ENCODE results near the gene ST7. TPM values are rescaled to one million over a fixed set of nuclear protein-coding genes. Genes with fewer than 3 reads are reported as not detected.
"Not testable (repeated sequence)": the region's sequence is repeated elsewhere in the genome, so short reads cannot be mapped to it uniquely, and the experiment has no call there.

Gene ST7
- total RNA-seq, 2 donors from 2014 or later: 12.6 to 13.7 TPM

DNA sequence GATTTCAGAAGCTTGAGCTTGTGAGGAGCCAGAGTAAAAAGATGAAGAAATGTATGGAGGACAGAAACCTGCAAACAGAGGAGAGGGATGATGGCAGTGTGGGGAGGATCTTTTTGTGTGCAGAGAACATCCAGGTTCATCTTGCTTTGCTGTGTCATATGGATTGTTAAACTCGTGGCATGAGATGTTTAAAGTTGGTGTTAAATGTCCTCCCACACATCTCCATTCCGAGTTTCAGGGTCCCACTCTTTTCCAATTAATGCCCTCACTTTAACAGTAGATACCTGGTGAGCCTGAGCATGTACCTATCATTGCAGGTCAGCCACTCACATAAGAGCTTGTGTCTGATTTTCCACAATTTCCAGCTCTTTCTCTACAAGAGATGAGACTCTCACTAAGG lies 147.7 kb downstream of the ST7 start:
- no peak for ATAC-seq
- intact Hi-C loops (cut with DNase I, micrococcal nuclease): no loop called here
- DNase-seq: no peak

DNA sequence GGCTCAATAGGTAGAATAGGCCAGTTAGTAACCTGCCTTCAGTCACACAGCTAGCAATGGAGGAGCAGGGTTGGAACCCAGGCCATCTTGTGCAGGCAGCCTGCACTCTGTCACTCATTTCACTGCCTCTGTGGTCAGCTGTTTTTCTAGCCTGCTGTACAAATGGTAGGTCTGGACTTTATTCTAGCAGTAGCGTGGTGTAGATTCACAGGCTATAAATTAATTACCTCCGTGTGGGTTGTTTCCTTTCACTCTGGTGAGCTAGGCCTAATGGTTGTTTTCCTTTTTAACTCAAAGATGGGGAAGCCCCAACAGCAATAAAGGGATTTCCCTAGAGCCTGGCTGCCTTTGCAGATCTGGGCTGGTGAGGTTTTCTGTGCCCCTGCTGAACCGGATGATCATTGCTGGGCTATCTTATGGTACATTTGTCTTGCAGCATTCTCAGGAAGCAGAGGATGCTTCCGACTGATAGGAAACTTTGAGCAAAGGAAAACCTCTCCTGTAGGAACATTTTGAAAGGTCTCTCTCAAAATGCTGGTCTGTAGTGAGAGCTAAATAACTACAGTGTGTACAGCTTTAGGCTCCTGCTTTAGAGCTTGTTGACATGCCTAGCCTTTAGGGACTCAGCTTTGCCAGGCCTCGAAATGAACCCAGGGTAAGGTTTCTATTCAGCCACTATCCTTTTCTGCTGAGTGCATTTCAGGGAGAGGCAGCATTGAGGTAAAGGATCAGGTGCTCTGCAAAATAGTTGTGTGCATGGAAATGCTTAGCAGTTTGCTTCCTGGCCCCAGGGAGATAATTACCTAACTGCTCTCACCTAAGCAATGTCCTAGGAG lies 157.4 kb downstream of the ST7 start:
- ATAC-seq (peak; percentile 99), DNase-seq (no peak)
- intact Hi-C loops (cut with DNase I, micrococcal nuclease): no loop called here

DNA sequence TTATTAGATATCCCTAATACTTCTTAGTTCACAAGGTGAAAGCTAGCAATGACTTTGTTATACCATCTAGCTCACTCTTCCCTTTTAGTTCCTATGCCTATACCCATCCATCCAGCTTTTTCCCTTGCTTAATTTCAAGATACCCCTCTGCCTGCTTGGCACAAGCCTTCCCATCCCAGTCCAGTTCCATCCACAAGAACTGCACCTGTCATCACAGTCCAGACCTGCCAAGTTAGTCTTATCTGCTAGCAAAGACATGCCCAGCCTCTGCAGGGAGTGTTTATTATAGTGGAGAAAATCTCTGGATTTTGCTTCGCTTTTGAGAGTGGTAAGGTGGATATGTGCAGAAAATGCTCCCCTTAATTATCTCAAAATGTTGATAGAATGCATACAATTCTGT lies 158.2 kb downstream of the ST7 start:
- no peak for ATAC-seq
- no peak for DNase-seq
- intact Hi-C loops (cut with DNase I, micrococcal nuclease): no loop called here

DNA sequence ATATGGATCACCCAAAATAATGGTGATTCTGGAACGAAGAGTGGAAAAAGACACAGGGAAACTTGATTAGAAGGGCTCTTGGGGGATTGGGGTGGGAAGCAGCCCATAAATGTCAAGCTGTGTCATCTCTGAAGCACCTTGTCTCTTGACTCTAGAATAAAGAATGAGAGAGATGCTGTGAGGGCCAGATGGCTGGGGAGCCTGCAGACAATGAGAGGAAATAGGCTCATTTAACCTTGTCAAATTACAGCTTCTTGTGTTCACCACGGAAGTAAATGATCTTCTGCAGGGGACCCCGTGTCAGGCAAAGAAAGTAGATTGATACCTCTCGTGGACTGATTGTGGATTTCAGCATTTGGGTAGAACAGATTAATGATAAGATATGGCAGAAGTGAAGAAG lies 159.3 kb downstream of the ST7 start:
- ATAC-seq (no peak), DNase-seq (no peak)
- intact Hi-C loops (cut with DNase I, micrococcal nuclease): no loop called here

DNA sequence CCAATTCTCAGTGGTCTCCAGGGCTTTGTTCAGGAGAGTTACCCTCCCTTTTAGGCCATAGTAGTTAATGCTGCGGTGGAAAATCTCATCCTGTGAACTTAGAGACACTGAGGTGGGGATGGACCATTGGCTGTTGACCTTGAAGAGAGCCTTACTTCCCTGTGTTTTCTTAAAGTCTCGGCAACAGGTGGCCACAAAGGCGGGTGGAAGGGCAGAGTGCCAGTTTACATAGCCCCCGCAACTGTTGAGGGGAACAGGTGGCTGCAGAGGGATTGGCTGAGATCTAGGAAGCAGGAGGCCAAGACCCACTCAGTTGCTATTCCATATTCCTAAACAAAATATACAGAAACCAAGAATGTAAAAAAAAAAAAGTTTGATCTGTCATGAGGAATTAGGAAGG lies 160.6 kb downstream of the ST7 start:
- ATAC-seq (no peak), DNase-seq (no peak)
- intact Hi-C loops (cut with DNase I, micrococcal nuclease): no loop called here

DNA sequence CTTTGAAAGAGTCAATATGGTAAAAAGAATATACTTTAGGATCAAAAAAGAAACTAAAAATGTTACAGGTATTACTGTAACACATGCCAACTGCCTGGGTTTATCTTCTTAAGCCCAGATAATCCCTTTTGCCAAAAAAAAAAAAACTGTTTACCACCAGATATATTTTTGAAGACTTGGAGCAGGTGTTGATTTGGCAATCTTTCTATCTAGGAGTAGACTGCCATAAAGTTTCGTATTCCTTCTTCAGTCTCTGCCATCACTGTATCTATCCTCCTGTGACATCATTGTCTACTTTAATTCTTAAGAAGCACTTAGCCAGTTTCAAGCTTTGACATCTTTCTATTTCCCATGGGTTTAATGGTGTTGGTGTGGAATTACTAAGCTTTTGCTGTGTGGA lies 161.0 kb downstream of the ST7 start:
- ATAC-seq (no peak), DNase-seq (no peak)
- intact Hi-C loops (cut with DNase I, micrococcal nuclease): no loop called here

DNA sequence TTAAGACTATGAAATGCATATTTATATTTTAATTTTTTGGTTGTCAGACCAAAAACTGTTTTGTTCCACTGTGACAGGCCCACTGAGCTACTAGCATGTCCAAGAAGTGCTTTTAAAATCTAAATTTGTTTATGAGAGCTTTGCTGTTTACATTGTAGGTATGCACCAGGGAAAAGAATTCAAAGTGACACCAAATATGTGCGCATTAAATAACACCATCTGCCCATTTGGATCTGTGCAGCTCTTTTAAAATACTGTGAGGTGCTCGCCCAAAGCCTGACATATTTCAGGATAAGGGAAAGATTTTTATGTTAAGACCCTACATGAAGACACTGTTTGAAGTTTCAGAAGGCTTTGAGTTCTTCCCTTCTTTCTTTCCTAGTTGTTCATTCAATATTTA lies 162.9 kb downstream of the ST7 start:
- DNase-seq (no peak), ATAC-seq (no peak)
- intact Hi-C loops (cut with DNase I, micrococcal nuclease): no loop called here

DNA sequence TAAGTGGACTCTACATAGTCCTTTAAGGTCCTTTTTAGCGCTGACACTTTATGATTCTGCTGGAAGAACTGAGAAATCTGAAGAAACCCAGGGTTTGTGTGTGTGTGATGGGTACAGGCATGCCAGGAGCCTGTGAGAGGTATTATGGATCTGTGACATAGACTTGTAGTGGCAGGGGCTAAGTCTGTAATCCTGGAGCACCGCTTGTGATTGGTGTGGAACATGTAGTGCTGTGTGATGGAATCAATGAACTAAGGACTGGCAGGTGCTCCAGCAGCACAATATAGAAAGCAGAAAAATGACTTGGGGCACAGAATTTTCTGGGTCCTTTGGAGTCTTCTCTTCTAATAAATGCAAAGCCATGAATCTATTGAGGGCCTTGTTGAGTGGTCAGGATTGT lies 163.9 kb downstream of the ST7 start:
- DNase-seq: no peak
- intact Hi-C loops (cut with DNase I, micrococcal nuclease): no loop called here
- ATAC-seq: no peak

DNA sequence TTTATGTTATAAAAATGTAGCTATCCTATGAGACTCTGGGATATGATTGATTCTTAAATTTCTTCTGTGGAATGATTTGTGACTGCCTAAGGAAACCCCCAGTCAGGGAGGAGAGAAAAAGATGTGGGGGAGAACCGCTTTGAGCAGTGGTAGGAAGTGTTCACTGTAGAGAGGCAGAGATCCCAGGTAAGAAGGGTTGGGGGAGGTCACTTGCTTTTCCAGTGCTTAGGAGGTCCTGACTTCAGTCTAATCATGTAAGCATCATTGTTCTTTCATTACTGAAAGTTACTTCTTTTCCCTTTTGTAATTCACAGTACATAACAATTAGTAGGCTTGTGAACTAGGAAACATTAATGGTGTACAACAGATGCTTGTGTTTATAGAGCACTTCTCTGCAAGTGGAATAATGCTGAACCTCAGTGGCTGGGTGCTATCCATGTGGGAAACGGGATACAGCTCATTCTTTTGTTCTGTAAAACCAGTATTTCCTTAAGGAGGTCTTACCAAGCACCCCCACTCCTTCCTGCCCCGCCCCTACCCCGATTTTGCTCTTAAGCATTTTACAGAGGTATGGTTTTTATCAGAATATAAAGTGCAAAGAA lies 165.4 kb downstream of the ST7 start:
- DNase-seq: no peak
- intact Hi-C loops (cut with DNase I, micrococcal nuclease): no loop called here
- no peak for ATAC-seq

DNA sequence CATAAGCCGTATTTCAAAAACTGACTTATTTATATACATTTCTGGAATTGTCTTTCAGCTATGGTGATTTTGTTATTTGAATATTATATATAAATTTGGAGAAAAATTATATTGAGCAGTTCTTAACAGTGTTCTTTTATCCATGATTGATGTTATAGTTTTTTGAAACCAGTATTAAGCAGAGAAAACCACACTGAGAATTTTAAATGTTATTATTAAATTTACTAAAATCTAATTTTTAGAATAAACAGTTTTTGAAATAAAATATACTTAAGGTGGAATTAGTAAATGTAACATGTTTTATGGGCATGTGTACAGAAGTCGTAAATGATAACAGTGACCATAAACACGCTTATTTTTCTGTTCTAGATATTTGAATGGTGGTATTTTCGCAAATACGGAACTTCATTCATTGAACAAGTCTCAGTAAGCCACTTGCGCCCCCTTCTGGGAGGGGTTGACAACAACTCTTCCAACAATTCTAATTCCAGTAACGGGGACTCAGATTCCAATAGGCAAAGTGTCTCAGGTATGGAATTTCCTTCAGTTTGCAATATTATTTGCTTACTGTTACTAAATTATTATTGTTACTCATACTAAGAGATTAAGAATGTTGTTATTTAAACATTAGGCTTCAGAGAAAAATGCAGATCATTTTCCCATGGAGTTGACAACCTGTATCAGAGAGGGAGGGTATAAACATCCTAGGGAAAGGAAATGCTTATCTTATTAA lies 166.1 kb downstream of the ST7 start:
- ATAC-seq: peak; percentile 63
- intact Hi-C loops (cut with DNase I, micrococcal nuclease): no loop called here
- DNase-seq: peak; percentile 62 to 86

DNA sequence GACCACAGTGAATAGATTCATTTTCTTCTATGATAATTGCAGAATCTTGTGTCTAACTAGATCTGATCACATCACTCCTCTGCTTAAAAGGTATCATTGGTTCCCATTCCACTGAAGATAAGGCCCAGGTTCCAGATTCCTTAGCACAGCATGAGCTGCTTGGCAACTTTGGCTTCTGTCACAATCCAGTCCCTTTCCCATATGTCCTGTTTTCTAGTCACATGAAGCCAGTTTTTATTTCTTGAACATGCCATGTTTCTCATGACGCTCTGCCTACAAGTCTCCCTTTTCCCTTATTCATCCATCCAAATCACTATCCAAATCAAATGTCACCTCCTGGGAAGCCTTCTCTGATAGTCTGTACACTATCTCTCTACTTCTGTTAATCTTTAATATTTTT lies 167.0 kb downstream of the ST7 start:
- not testable (repeated sequence) for ATAC-seq, DNase-seq
- intact Hi-C loops (cut with DNase I, micrococcal nuclease): loop anchor here in 1 of 2 donors (5.0 kb wide), 2 partner anchors 133 to 188 kb away; no protein-coding TSS in a partner anchor

DNA sequence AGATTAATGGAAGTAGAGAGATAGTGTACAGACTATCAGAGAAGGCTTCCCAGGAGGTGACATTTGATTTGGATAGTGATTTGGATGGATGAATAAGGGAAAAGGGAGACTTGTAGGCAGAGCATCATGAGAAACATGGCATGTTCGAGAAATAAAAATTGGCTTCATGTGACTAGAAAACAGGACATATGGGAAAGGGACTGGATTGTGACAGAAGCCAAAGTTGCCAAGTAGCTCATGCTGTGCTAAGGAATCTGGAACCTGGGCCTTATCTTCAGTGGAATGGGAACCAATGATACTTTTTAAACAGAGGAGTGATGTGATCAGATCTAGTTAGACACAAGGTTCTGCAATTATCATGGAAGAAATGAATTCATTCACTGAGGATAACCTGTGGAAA lies 168.7 kb downstream of the ST7 start:
- not testable (repeated sequence) for DNase-seq, ATAC-seq
- intact Hi-C loops (cut with DNase I, micrococcal nuclease): loop anchor here in 1 of 2 donors (5.0 kb wide), 2 partner anchors 135 to 190 kb away; no protein-coding TSS in a partner anchor

DNA sequence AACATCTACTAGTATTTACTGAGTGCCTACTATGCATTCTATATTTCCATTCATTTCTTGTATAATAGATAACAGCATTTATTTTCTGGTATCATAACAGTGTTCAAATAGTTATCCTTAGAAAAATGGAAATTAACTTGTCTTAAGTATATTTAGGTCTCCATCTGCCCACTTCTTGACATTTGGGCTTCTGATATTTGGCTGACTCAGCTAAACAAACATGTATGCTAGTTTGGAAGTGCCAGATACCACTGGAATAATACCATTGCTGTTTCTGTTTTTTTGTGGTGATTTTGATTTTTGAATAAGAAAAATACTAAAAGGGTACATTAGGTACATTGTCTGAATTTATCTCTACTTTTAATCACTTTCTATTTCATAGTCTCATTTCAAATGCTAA lies 169.2 kb downstream of the ST7 start:
- no peak for DNase-seq
- intact Hi-C loops (cut with DNase I, micrococcal nuclease): loop anchor here in 1 of 2 donors (5.0 kb wide), 2 partner anchors 135 to 190 kb away; no protein-coding TSS in a partner anchor
- ATAC-seq: no peak

DNA sequence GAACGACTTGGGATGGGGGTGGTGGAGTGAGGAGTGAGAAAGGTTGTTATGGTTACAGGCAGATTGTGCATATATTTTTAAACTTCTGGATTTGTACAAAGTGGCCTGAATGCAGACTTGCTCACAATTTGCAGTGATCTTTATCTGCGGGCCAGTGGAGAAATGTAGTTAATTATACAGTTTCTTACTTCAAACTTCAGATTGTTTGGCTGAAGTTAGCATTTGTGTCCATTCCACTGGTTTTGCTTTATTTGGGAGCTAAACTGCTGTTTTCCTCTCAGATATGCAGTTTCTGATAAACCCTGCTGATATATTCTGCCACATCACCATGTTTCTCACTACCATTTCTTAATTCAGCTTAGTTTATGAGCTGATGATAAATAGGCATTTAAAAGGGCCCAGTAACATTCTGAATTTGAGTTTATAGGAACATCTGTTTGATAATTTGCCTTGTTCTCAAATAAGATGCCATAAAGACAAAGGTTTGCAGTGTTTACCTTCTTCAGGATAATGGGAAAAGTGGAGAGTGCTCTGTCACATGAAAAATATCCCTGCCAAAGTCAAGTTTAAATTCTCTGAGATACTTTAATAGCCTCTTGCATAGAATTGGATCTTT lies 170.1 kb downstream of the ST7 start:
- intact Hi-C loops (cut with DNase I, micrococcal nuclease): loop anchor here in 1 of 2 donors (5.0 kb wide), 2 partner anchors 136 to 191 kb away; no protein-coding TSS in a partner anchor
- no peak for ATAC-seq
- no peak for DNase-seq

DNA sequence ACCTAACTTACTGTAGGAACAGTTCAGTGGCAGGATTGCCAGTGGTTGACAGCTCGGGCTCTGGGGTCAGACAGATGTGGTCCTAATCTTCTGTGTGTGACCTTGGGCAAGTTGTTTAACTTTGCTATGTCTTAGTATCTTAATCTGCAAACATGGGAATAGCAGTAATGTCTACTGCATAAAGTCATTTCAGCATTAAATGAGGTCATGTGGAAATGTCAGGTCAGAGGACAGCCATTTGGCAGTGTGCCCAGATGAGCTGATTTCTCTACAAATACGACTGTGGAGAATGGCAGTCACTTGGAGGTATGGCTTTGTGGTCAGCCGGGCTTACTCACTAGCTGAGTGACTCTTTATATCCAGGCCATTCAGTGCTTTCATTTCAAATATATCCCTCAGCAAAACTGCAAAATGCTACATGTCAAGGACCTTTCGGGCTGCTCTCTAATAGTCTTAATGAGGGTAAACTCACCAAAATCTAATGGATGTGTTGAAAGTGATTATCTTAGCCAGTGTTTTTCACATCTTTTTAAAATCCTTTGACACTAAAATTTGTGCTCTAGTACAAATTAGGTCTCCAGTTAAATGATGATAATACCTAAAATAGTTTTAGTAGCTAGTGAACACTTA lies 171.4 kb downstream of the ST7 start:
- DNase-seq (peak; percentile 79 to 85), ATAC-seq (peak; percentile 97)
- intact Hi-C loops (cut with DNase I, micrococcal nuclease): loop anchor here in 1 of 2 donors (5.0 kb wide), 2 partner anchors 137 to 192 kb away; no protein-coding TSS in a partner anchor

DNA sequence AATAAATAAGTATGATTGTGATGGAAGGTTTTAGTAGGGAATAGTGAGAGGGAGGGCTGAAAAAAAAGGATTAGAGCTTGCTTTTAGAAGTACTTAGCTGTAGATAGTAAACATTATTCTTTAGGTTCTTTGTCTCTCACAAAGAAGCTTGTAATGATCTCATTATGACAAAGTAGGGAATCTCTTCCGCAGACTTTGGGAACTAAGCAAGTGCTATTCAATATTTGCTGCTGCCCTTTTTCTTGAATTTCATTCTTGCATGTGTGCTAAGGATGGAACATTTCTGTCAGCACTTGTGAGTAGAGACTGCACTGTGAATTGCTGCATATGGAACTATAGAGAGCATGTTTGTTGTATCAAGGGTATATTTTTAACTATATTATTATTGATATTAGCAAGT lies 173.4 kb downstream of the ST7 start:
- DNase-seq: no peak
- intact Hi-C loops (cut with DNase I, micrococcal nuclease): no loop called here
- no peak for ATAC-seq

DNA sequence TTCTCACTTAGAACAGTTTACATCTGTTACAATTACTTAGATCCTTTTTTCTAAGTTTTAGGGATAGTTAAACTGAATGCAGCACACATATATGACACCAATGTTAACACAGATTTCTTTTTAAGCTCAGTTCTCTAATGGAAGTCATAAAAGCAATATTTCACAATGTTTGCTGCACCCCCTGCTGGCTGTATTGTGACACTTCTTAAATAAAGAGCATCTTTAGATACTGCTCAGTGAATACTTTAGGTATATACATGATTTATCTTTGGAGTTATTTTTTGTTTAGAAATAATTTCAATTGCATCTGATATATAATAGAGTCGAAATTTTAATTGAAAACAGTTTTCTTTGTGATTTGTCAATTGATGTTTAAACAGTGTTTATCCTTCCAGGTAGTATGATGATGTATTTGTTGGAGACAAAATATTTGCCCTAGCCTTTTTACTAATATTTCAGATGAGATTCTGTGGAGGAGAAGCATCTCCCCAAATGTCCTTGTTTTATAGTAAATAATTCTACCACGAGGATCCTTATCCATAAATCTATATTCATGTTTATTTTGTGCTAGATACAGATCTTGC lies 174.4 kb downstream of the ST7 start:
- intact Hi-C loops (cut with DNase I, micrococcal nuclease): no loop called here
- ATAC-seq (peak; percentile 59), DNase-seq (peak in 1 of 2 donors; percentile 65)

DNA sequence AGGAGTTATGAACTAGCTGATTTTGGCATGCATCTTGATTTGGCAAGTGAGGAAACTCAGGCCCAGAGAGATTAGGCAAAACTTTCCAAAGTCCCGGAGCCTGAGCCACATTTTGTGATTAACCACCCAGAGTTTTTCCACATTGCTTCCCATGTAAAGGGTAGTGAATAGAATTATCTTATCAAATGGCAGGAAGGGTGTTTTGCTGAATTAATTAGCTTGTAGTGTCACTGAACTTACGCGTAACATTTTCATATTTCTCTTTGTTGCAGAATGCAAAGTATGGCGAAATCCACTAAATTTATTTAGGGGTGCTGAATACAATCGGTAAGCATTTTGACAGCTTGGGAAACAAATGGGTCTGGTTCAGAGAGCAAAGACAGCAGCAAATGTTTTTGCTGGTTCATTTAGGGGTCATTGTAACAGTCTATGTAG lies 176.2 kb downstream of the ST7 start:
- no peak for DNase-seq
- intact Hi-C loops (cut with DNase I, micrococcal nuclease): no loop called here

More for the DNA sequence above, 176.2 kb downstream of the ST7 start:
- no peak for ATAC-seq

All from left colon (tissue), 2 donors.